Activated CD4-positive, CD25-positive, alpha-beta regulatory T cell treated with anti-CD3 and anti-CD28 coated beads, Interleukin-2, amount 50 U/mL, for 72 hours (primary cell): ENCODE results near the gene PARVB.
A peak's percentile ranks its signal among the peaks of the same experiment; 100 is the strongest.

Experiments
- DNase-seq: peaks from one replicate; pipeline ENCODE4 v3.0.0; 2021

The PARVB gene

DNA sequence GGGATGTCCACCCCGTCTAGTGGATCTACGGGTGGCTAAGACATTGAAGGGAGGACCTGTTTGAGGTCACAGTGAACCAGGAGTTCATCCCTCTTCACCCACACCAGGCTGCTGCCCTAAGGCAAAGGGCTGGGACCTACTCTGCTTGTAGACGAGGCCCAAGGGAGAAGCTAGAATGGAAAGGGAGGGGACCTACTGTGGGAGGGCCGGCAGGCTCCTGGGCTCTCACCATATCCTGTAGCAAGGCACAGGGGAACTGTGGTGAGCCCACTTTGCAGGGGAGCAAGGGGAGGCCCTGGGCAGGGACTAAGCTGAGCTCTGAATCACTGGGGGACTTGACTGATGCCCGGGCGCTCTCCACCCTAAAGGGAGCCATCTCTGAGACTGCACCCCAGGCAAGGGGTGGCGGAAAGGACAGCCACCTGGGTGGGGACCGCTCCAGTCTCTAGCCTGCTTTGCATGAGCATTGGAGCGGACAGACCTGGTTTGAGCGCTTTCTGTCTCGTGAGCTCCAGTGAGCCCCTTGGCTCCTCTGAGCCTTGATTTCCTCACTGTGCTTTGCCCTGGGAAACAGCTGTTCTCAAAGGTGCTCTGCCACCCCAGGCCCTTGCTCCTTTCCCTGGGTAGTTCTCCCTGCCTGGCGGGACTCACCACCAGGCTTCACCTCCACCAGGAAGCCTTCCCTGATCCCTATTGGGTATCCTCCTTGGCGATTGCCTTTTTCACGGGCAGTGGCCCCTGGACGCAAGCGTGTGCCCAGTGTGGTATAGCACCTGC lies 180.8 kb downstream of the PARVB start:
- DNase-seq: peak; percentile 21

DNA sequence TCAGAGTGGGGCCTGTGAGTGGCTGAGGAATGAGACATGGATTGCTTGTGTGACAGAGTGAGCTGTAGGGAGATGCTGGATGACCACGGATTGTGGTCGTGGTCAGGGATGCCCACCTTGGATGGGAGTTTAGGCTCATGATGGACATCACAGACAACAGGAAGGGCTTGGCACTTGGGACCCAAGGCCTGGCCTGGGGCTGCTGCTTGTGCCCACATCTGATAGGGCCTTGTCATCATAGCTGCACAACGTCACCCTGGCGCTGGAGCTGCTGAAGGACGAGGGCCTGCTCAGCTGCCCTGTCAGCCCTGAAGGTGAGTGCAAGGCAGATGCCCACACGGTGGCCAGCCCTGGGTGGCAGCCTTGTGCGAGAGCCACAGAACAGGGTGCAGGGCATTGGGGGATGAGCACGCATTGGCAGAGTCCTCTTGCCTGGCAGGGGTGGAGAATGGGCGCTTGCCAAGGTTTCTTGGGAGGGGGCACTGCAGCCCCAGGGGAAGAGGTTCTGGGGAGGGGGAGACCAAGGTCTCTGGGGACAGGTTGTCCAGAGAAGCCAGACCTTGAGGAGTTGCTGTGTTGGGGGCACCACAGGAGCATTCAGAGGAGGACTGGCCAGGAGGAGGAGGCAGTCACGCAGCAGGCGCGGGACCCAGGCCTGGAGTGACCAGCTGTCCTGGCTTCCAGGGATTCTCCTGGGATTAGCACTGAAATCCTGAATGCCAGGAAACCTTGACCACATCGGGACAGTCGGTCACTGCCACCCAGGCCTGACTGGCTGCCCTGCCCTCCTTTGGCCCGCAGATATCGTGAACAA lies 181.6 kb downstream of the PARVB start:
- peak; percentile 17 for DNase-seq

DNA sequence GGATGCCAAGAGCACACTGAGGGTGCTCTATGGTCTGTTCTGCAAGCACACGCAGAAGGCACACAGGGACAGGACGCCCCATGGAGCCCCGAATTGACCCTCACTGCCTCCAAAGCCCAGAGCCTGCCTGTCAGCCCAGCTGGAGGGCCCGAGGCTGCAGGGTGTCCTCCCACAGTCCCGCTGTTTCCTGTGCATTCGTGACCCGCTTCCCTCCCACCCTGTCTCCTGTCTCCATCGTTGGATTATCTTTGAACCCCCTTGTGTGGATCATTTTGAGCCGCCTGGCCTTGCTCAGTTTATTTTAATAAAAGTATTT lies 182.2 kb downstream of the PARVB start:
- no peak for DNase-seq

GRCh38 chr22:44206696-44207095 lies 182.6 kb downstream of the PARVB start:
- DNase-seq: no peak

DNA sequence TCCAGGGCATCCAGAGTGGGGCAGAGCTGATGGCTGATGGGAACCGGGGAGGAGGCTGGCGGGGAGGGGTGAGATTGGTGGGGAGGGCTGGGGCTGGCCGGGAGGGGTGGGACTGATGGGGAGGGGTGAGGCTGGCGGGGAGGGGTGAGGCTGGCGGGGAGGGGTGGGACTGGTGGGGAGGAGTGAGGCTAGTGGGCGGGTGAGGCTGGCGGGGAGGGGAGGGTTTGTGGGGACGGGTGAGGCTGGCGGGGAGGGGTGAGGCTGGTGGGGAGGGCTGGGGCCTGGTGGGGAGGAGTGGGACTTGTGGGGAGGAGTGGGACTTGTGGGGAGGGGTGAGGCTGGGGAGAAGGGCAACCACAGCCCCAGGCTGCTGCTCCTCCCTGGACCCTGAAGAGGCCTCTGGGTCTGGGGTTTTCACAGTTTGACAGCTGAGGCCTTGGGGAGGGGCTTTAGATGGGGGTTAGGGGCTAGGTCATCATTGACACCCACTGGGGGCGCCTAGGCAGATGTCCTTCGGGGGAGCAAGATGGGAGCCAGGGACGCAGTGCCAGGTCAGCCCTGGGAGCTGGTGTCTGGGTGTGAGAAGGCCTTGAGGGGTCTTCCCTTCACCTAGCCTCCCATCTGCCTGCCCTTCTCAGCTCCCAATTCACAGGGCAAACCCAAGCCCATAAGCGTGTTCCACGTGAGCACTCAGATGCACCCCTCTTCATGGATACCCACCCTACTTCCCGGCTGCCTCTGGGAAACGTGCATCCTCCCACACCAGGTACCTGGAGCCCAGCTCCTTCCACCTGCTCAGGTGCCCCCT lies 183.3 kb downstream of the PARVB start:
- DNase-seq: no peak

DNA sequence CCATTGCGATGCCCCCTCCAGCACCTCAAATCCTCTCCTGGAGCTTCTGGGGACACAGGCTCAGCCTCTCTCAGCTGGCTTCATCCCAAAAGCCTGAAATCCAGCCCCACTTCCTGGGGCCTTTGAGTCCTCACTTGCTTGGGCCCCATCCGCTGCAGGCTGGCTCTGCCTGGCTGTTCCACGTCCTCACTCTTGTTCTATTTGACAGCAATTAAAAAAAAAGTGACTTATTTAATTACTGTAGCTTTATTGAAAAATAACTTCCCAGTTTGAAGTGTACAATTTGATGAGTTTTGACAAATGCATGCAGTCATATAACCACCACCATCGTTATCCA lies 183.8 kb downstream of the PARVB start:
- DNase-seq: no peak

DNA sequence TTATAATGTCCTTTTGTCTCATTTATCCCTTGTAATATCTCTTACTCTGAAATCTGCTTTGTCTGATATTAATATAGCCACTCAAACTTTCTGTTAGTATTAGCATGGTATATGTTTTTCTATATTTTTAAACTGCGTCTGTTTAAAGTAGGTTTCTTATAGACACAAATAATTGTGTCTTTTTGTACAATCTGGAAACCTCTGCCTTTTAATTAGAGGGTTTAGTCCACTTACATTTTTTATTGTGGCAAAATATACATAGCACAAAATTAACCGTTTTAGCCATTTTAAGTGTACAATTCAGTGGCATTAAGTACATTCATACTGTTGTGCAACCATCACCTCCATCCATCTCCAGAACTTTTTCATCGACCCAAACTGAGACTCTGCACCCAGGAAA lies 185.2 kb downstream of the PARVB start:
- DNase-seq: no peak

GRCh38 chr22:44210722-44211121 lies 186.6 kb downstream of the PARVB start:
- no peak for DNase-seq

- DNase-seq: no peak
Observed at GRCh38 chr22:44211256-44211945, 187.3 kb downstream of the PARVB start.

DNA sequence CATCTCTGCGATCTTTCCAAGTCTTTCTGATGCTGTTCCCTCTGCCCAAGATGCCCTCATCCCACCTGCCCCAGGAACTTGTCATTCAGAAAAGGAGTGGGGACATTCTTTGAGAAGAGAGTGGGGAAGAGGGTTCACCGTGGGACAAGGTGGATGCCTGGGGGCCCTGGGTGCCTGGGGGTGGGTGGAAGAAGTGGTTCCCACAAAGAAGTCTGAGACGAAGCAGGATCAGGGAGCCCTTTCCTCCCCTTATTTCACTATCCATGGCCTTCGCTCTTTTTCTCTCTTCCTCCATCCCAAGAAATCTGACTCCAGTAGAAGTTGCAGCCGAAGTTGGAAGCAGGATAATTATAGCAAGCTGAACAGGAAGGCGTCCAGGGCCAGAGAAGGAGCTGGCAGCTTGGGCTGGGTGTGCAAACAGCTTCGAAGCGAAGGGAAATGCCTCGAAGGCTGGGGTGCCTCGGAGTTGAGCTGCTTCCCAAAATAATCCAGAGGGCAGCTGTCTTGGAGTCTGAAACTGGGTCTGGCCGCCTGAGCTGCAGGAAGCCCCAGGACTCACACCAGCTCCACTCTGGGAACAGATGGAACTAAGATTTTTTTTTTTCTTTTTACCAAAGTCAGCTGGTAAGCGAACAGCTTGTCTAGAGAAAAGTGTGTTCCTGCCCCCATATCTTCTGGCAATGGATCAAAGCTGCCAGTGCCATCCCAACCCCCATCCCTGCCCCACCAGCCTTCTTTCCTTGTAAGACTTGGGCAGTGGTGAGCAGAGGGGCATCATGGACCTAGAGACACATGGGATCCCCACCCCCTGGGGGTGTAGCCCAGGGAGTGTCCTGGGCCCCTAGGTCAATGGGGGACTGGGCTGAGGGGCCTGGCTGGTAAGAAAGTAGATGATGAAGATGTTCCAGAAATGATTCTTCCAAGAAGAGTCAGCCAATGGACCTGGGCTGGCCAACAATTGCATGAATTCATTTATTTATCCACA lies 188.1 kb downstream of the PARVB start:
- DNase-seq: no peak

- no peak for DNase-seq
Observed at GRCh38 chr22:44212936-44213335, 188.8 kb downstream of the PARVB start.

DNA sequence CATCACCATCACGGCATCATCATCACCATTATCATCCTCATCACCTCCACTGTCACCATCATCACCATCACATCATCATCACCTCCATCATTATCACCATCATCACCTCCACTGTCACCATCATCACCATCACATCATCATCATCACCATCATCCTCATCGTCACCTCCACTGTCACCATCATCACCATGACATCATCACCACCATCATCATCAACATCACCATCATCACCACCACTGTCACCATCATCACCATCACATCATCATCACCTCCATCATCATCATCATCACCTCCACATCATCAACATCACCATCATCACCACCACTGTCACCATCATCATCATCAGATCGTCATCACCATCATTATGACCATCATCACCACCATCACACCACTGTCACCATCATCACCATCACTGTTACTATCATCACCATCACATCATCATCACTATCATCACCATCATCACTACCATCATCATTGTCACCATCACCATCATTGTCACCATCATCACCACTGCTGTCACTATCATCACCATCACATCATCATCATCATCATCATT lies 189.5 kb downstream of the PARVB start:
- DNase-seq: no peak

- DNase-seq: no peak
Observed at GRCh38 chr22:44214187-44214586, 190.1 kb downstream of the PARVB start.

GRCh38 chr22:44214764-44215163 lies 190.7 kb downstream of the PARVB start:
- DNase-seq: no peak

GRCh38 chr22:44215287-44215686 lies 191.2 kb downstream of the PARVB start:
- no peak for DNase-seq

DNA sequence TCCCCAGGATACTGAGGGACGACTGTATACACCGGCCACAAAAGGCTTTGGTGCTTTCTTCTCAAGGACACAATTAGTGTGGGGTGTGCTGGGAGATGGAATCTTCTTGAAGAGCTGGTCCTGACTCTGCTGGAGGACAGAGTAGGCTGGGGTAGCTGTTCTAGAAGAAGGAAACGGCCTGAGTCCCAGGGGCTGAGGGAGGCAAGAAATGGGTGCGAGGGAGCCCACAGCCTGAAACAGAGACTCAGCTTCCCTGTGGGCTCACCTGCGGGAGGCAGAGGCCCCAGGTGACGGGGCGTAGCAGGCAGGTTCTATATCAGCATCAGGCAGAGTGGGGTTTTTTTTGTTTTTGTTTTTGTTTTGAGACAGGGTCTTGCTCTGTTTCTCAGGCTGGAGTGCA lies 193.2 kb downstream of the PARVB start:
- no peak for DNase-seq

GRCh38 chr22:44218071-44218470 lies 194.0 kb downstream of the PARVB start:
- no peak for DNase-seq

GRCh38 chr22:44219101-44219870 lies 195.2 kb downstream of the PARVB start:
- DNase-seq: no peak

DNA sequence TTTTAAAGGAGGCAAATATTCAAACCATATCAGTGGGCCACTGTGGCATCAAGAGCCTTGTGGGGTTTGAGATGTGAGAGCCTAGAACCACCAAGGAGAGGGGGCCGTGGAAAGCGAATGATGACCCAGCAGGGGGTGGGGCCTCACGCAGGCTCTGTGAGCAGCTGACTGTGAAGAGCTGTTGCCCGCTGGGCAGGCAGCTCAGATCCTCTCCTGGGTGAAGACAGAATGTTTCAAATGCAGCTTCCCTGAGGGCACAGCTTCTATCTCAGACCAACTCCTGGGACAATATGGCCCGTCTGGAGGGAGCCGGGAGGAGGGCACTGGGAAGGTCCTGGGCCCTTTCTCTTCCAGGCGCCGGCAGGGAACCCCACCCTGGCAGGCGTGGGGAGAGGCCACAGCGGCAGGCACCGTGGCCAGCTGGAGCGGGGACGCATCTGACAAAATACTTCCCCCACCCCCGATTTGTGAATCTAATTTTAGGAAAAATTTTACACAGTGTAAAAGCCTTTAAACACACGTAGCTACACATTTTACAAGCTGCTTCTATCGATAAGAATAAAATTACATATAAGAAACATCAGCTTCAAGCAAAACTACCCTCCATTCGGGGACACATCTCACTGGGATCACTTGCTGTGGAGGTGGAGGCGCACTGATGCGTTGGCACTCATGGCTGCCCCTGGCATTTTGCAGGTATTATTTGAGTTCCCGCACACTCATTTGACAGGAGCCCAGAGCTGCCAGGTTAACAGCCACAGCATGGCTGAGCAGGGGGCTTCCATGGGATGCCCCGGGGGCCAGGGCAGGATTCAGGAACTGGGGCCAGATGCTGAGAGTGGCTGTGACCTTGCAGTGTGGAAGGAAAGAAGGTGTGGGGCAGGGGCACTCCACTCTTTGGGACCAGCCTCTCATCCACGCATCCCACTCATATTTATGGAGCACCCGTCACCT lies 196.9 kb downstream of the PARVB start:
- DNase-seq: no peak
